H1 (cell line): ENCODE data around the gene FRRS1. TPM values are rescaled to one million over a fixed set of nuclear protein-coding genes. Genes with fewer than 3 reads are reported as not detected.

Experiments
- CTCF ChIA-PET: fragments of 300-600 bp; sonication (Branson Sonifier 250); formaldehyde crosslinking; loops from one replicate; lab custom pipeline; 2021; ENCODE audit not compliant: partially characterized antibody; lab: Charles Lee
- POLR2A ChIA-PET: fragments of 300-600 bp; sonication (Branson Sonifier 250); formaldehyde crosslinking; loops from one replicate; lab custom pipeline; 2021; ENCODE audit warnings: inconsistent platforms; ENCODE audit not compliant: partially characterized antibody; lab: Charles Lee
- DNase-seq, 2 experiments: peaks; one replicate each; pipeline versions ENCODE4 v3.0.0 to v3.0.0-alpha.2; 2010 to 2022; ENCODE audit warnings: low spot score in 2 of 2, low read depth in 1 of 2, mixed read lengths in 1 of 2
- FAIRE-seq: peaks from 2 replicates; lab custom pipeline; 2011; peaks lifted over from hg19 to GRCh38; lab: Jason Lieb, UNC
- H2AFZ ChIP-seq: 2 replicates; pipeline ENCODE4 v1.8.1; 2012; ENCODE audit warnings: low read length, inconsistent platforms
- H2AK5ac ChIP-seq: 2 replicates; pipeline ENCODE4 v1.6.1; 2013; ENCODE audit warnings: low read depth, low read length
- H2BK120ac ChIP-seq: replicated peaks from 2 replicates; pipeline ENCODE3; 2013; ENCODE audit warnings: low read depth, low read length, inconsistent platforms
- H2BK12ac ChIP-seq: 2 replicates; pipeline ENCODE4 v1.6.1; 2013; ENCODE audit warnings: low read depth, low read length
- H2BK15ac ChIP-seq: 2 replicates; pipeline ENCODE4 v1.6.1; 2013; ENCODE audit warnings: low read length
- H2BK20ac ChIP-seq: 2 replicates; pipeline ENCODE4 v1.6.1; 2013; ENCODE audit warnings: low read length
- H2BK5ac ChIP-seq: 2 replicates; pipeline ENCODE4 v1.6.1; 2013; ENCODE audit warnings: low read depth, low read length
- H3K14ac ChIP-seq: 2 replicates; pipeline ENCODE4 v1.6.1; 2013; ENCODE audit warnings: inconsistent platforms; ENCODE audit not compliant: insufficient read length
- H3K18ac ChIP-seq: 2 replicates; pipeline ENCODE4 v1.6.1; 2013; ENCODE audit warnings: low read length; ENCODE audit errors: extremely low read depth
- H3K23ac ChIP-seq: 2 replicates; pipeline ENCODE4 v1.6.1; 2013; ENCODE audit warnings: inconsistent platforms; ENCODE audit not compliant: insufficient read length
- H3K23me2 ChIP-seq: 2 replicates; pipeline ENCODE4 v1.6.1; 2013; ENCODE audit warnings: low read depth, low read length
- H3K27ac ChIP-seq: 2 replicates; pipeline ENCODE4 v1.6.1; 2011; ENCODE audit warnings: low read depth, low read length, inconsistent platforms
- H3K27me3 ChIP-seq, 4 experiments: replicated peaks in 1 of 4; 1 replicate in 1 of 4; 2 replicates in 3 of 4; pipeline versions ENCODE4 v1.6.1 to v1.8.1; 2011 to 2013; ENCODE audit warnings: low read length in 3 of 4, mild to moderate bottlenecking in 3 of 4, inconsistent platforms in 2 of 4, mixed read lengths in 2 of 4, moderate library complexity in 1 of 4; ENCODE audit not compliant: control insufficient read depth in 3 of 4, insufficient read depth in 3 of 4; ENCODE audit errors: extremely low read depth in 1 of 4
- H3K36me3 ChIP-seq, 4 experiments: 2 replicates each; pipeline versions ENCODE4 v1.6.1 to v1.8.1; 2011 to 2013; ENCODE audit warnings: mild to moderate bottlenecking in 4 of 4, low read length in 3 of 4, moderate library complexity in 2 of 4, control low read depth in 1 of 4, inconsistent platforms in 1 of 4; ENCODE audit not compliant: insufficient read depth in 4 of 4, control insufficient read depth in 2 of 4
- H3K4ac ChIP-seq: replicated peaks from 2 replicates; pipeline ENCODE3; 2013; ENCODE audit warnings: low read length, low read depth, mixed read lengths, inconsistent platforms; ENCODE audit not compliant: insufficient read length
- H3K4me1 ChIP-seq, 4 experiments: replicated peaks in 1 of 4; 1 replicate in 1 of 4; 2 replicates in 3 of 4; pipeline versions ENCODE4 v1.6.1 to v1.8.1; 2011 to 2013; ENCODE audit warnings: low read length in 3 of 4, inconsistent platforms in 2 of 4, mixed read lengths in 1 of 4; ENCODE audit not compliant: insufficient read depth in 4 of 4, control insufficient read depth in 3 of 4
- H3K4me2 ChIP-seq, 2 experiments: 2 replicates each; pipeline versions ENCODE4 v1.6.1 to v1.8.1; 2011 to 2013; ENCODE audit warnings: low read depth in 2 of 2, low read length in 2 of 2, control low read depth in 1 of 2, inconsistent platforms in 1 of 2, mild to moderate bottlenecking in 1 of 2; ENCODE audit not compliant: insufficient read depth in 1 of 2
- H3K4me3 ChIP-seq, 4 experiments: fragments of 200-600, 300-600 bp in 1 of 4; sonication (generic), shearing (Covaris generic), sonication (Bioruptor Twin) in 1 of 4; 2 replicates each; pipeline versions ENCODE4 v1.5.1 to v1.8.1; 2011 to 2016; ENCODE audit warnings: low read length in 4 of 4, low read depth in 3 of 4, control low read depth in 2 of 4, inconsistent platforms in 2 of 4, mild to moderate bottlenecking in 2 of 4, mixed read lengths in 1 of 4, moderate library complexity in 1 of 4; ENCODE audit not compliant: insufficient read depth in 2 of 4; ENCODE audit errors: extremely low read depth in 1 of 4
- H3K56ac ChIP-seq: replicated peaks from 2 replicates; pipeline ENCODE3; 2013; ENCODE audit warnings: low read depth, mild to moderate bottlenecking, mixed read lengths, low read length, inconsistent platforms; ENCODE audit not compliant: insufficient read length
- H3K79me1 ChIP-seq: 2 replicates; pipeline ENCODE4 v1.6.1; 2013; ENCODE audit warnings: low read depth, low read length, control low read depth
- H3K79me2 ChIP-seq, 2 experiments: 2 replicates each; pipeline versions ENCODE4 v1.6.1 to v1.8.1; 2012 to 2013; ENCODE audit warnings: low read length in 2 of 2, mild to moderate bottlenecking in 2 of 2, inconsistent platforms in 1 of 2; ENCODE audit not compliant: insufficient read depth in 2 of 2, control insufficient read depth in 1 of 2
- H3K9ac ChIP-seq, 4 experiments: replicated peaks in 1 of 4; 1 replicate in 1 of 4; 2 replicates in 3 of 4; pipeline versions ENCODE4 v1.6.1 to v1.8.1; 2011 to 2013; ENCODE audit warnings: low read depth in 3 of 4, low read length in 3 of 4, control low read depth in 2 of 4, mild to moderate bottlenecking in 2 of 4, moderate library complexity in 2 of 4, inconsistent platforms in 1 of 4; ENCODE audit errors: extremely low read depth in 1 of 4
- H3K9me3 ChIP-seq, 2 experiments: 2 replicates each; pipeline versions ENCODE4 v1.6.1 to v1.8.1; 2012 to 2013; ENCODE audit warnings: mild to moderate bottlenecking in 2 of 2, moderate library complexity in 2 of 2, control low read depth in 1 of 2, inconsistent platforms in 1 of 2, low read depth in 1 of 2, low read length in 1 of 2, mixed read lengths in 1 of 2; ENCODE audit not compliant: insufficient read depth in 2 of 2
- H4K20me1 ChIP-seq, 2 experiments: replicated peaks in 1 of 2; 2 replicates each; pipeline versions ENCODE3 to v1.8.1; 2011 to 2013; ENCODE audit warnings: inconsistent platforms in 2 of 2, low read length in 2 of 2, mild to moderate bottlenecking in 1 of 2; ENCODE audit not compliant: insufficient read depth in 2 of 2, control insufficient read depth in 1 of 2
- H4K5ac ChIP-seq: 2 replicates; pipeline ENCODE4 v1.6.1; 2013; ENCODE audit warnings: low read length, low read depth, mixed read lengths, inconsistent platforms; ENCODE audit not compliant: insufficient read length
- H4K8ac ChIP-seq: 2 replicates; pipeline ENCODE4 v1.8.0; 2013; ENCODE audit warnings: mild to moderate bottlenecking, moderate library complexity, low read length, inconsistent platforms; ENCODE audit not compliant: insufficient read depth; ENCODE audit errors: extremely low read depth
- H4K91ac ChIP-seq: replicated peaks from 2 replicates; pipeline ENCODE3; 2013; ENCODE audit warnings: low read length, mixed read lengths, inconsistent platforms; ENCODE audit not compliant: insufficient read length
- BACH1 ChIP-seq: IDR thresholded peaks from 2 replicates; pipeline ENCODE4 v1.6.1; 2012; ENCODE audit warnings: low read length, improper control_type of control experiment
- CEBPB ChIP-seq: IDR thresholded peaks from 2 replicates; pipeline ENCODE4 v1.6.1; 2012; ENCODE audit warnings: low read depth, low read length
- CHD1 ChIP-seq: IDR thresholded peaks from 2 replicates; pipeline ENCODE4 v1.6.1; 2012; ENCODE audit warnings: low read depth, low read length, improper control_type of control experiment
- EZH2 ChIP-seq: fragments of 200-600 bp; sonication (generic); IDR thresholded peaks from 2 replicates; pipeline ENCODE4 v1.7.1; 2012; ENCODE audit warnings: low read depth, mild to moderate bottlenecking, moderate library complexity, low read length, inconsistent platforms; ENCODE audit not compliant: severe bottlenecking
- GTF2F1 ChIP-seq: IDR thresholded peaks from 2 replicates; pipeline ENCODE4 v1.6.1; 2012; ENCODE audit warnings: low read depth, low read length, improper control_type of control experiment, borderline replicate concordance
- KDM1A ChIP-seq: fragments of 200-600, 300-600 bp; sonication (generic); IDR thresholded peaks from 2 replicates; pipeline ENCODE4 v1.7.1; 2016; ENCODE audit warnings: mild to moderate bottlenecking, low read length, borderline replicate concordance
- RFX5 ChIP-seq: IDR thresholded peaks from 2 replicates; pipeline ENCODE4 v1.6.1; 2011; ENCODE audit warnings: low read depth, low read length, improper control_type of control experiment, borderline replicate concordance
- RNF2 ChIP-seq: fragments of 200-900, 300-1000 bp; sonication (generic); IDR thresholded peaks from 2 replicates; pipeline ENCODE4 v1.7.1; 2016; ENCODE audit warnings: borderline replicate concordance, low read depth, mild to moderate bottlenecking, antibody characterized with exemption, low read length; ENCODE audit not compliant: poor library complexity, severe bottlenecking; ENCODE audit errors: missing control alignments
- SP4 ChIP-seq: IDR thresholded peaks from 2 replicates; pipeline ENCODE4 v1.6.1; 2012; ENCODE audit warnings: low read length, inconsistent platforms
- SUZ12 ChIP-seq: fragments of 200-600 bp; sonication (generic); IDR thresholded peaks from 2 replicates; pipeline ENCODE4 v1.6.1; 2012; ENCODE audit warnings: mild to moderate bottlenecking, inconsistent platforms, low read length, moderate library complexity, mixed read lengths
- TBP ChIP-seq: IDR thresholded peaks from 2 replicates; pipeline ENCODE4 v1.6.1; 2011; ENCODE audit warnings: low read depth, low read length, improper control_type of control experiment
- YY1 ChIP-seq: IDR thresholded peaks from 2 replicates; pipeline ENCODE4 v1.6.1; 2011; ENCODE audit warnings: low read depth, mild to moderate bottlenecking, low read length
- WGBS, 2 experiments: shearing (Covaris generic) in 1 of 2; methylation state at CpG; one replicate each; pipeline versions ENCODE4 v1.1.6 to v1.1.7; 2013 to 2015; ENCODE audit warnings: low lambda C conversion rate in 2 of 2, mixed read lengths in 2 of 2, inconsistent platforms in 1 of 2, low coverage in 1 of 2, missing lambda C conversion rate in 1 of 2; ENCODE audit not compliant: insufficient replicate concordance in 2 of 2, insufficient coverage in 1 of 2, insufficient read length in 1 of 2; ENCODE audit errors: extremely low coverage in 1 of 2, missing lambda C conversion rate in 1 of 2; 5-methylcytosine and 5-hydroxymethylcytosine counted together
- polyA plus RNA-seq, 7 experiments: library from polyadenylated mRNA; depleted of rRNA in 3 of 7; stranded (reverse) in 5 of 7; unstranded in 2 of 7; fragments of >200 nt in 5 of 7; fragments of 200-250 nt in 2 of 7; gene quantifications; 1 replicate in 5 of 7; 2 replicates in 1 of 7; 4 replicates in 1 of 7; pipeline versions ENCODE4 v1.2.1 to v1.2.3, GENCODE V29; 2011 to 2013; ENCODE audit warnings: missing spikeins in 2 of 7, mixed read lengths in 2 of 7
- total RNA-seq: library from RNA; stranded (reverse); fragmentation: NEBNext Ultra II Directional; extraction: Animal tissue kit (Norgen Biotek cat#: 25700); gene quantifications from 2 replicates; pipeline ENCODE4 v1.2.1, GENCODE V29; 2021
- TF ChIP-seq, protein P1 (sequence below): IDR thresholded peaks from 2 replicates; pipeline ENCODE4 v1.6.1; 2012; ENCODE audit warnings: inconsistent platforms

FRRS1 gene
- total and polyA plus RNA-seq, 2 of the 8 experiments (the other 6 are each of a cell fraction or from before 2014, with no cell fraction given): 3.5 to 6.5 TPM

DNA sequence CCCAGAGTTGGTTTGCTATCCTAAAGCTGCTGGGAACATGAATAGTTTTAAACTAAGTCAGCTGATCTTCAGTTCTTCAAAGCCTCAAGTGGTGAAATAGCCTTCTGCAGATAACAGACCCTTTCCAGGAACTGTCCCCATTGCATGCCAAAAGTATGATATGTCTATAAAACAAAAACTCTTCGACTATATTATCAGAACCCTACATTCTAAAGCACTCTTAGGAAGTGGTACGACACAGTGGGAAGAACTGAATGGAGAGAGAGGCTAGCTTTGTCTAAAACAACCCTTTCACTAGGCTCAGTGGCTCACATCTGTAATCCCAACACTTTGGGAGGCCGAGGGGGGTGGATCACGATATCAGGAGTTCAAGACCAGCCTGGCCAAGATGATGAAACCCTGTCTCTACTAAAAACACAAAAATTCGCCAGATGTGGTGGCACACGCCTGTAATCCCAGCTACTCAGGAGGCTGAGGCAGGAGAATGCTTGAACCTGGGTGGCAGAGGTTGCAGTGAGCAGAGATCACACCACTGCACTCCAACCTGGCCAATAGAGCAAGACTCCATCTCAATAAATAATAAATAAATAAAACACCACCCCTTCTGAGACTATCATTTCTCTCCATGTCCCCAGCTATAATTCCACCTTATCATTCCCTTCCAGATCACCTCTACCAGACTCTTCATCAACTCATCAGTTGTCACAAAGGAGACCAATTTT lies 2.2 kb upstream of the FRRS1 start:
- Histone ChIP-seq H3K56ac (no peak overlapping the region), H4K5ac (no peak overlapping the region), H4K91ac (no peak overlapping the region), H3K18ac (no peak overlapping the region), H3K27ac (no peak overlapping the region), H2AFZ (no peak overlapping the region), H4K20me1 (no peaks in the 10 kb centered on the region), H3K36me3 (no peaks in the 10 kb centered on the region), H3K23ac (no peak overlapping the region), H3K79me2 (no peaks in the 10 kb centered on the region), H3K4me1 (peaks cover 0 to 2% (median under 1%) of the 10 kb centered on the region in 4 experiments; a peak in 2 of 7 replicates), H2BK12ac (no peak overlapping the region), H3K4me2 (no peak overlapping the region), H2BK15ac (no peak overlapping the region), H3K14ac (no peak overlapping the region), H3K4ac (no peak overlapping the region), H2BK20ac (no peak overlapping the region), H3K79me1 (no peaks in the 10 kb centered on the region), H2BK120ac (no peak overlapping the region), H3K9ac (no peak overlapping the region), H2AK5ac (no peak overlapping the region), H3K23me2 (peaks cover 2% of the 10 kb centered on the region; the same call in 1 of the 2 replicates), H3K27me3 (no peaks in the 10 kb centered on the region), H3K4me3 (no peak overlapping the region), H2BK5ac (no peak overlapping the region), H4K8ac (no peak overlapping the region), H3K9me3 (no peaks in the 10 kb centered on the region)
- WGBS, 2 experiments: 91% methylated on average over 6 of the region's 6 CpGs; no CpG with 5 or more reads in 1 of the 2 experiments
- CTCF ChIA-PET: interaction anchor here (0.8 to 1.4 kb wide), 3 partner anchors 9 to 974 kb away, joined by 3 read pairs; no protein-coding TSS in a partner anchor
- POLR2A ChIA-PET: no interaction called here
- DNase-seq (no peak), FAIRE-seq (no peak)
- no peak for TF ChIP-seq SUZ12
- TF ChIP-seq KDM1A: no peak
- TF ChIP-seq SP4: no peak
- no peak for TF ChIP-seq YY1
- TF ChIP-seq RNF2: no peak
- TF ChIP-seq BACH1: no peak
- TF ChIP-seq RFX5: no peak
- no peak for TF ChIP-seq EZH2
- no peak for TF ChIP-seq CEBPB
- TF ChIP-seq, protein P1, sequence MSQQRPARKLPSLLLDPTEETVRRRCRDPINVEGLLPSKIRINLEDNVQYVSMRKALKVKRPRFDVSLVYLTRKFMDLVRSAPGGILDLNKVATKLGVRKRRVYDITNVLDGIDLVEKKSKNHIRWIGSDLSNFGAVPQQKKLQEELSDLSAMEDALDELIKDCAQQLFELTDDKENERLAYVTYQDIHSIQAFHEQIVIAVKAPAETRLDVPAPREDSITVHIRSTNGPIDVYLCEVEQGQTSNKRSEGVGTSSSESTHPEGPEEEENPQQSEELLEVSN: no peak
- no peak for TF ChIP-seq CHD1
- no peak for TF ChIP-seq TBP
- no peak for TF ChIP-seq GTF2F1
